Smooth muscle cell (in vitro differentiated cells): ENCODE results near the gene PRLHR. TPM values are rescaled to one million over a fixed set of nuclear protein-coding genes. Genes with fewer than 3 reads are reported as not detected.

Source experiments
- DNase-seq: peaks from one replicate; lab custom pipeline; 2025; ENCODE audit not compliant: unreplicated experiment; lab: John Stamatoyannopoulos, UW
- H2AFZ ChIP-seq: fragments of 200-600 bp; sonication (generic); 2 replicates; pipeline ENCODE4 v1.6.0; 2016; ENCODE audit warnings: antibody characterized with exemption, low read depth, mild to moderate bottlenecking
- H3F3A ChIP-seq: fragments of 200-600 bp; sonication (generic); 2 replicates; pipeline ENCODE4 v1.6.0; 2017; ENCODE audit warnings: antibody characterized with exemption, low read depth
- H3K27ac ChIP-seq: fragments of 200-600 bp; sonication (generic); 2 replicates; pipeline ENCODE4 v1.5.1; 2016; ENCODE audit warnings: low read depth, mild to moderate bottlenecking
- H3K27me3 ChIP-seq: fragments of 200-600 bp; sonication (generic); 2 replicates; pipeline ENCODE4 v1.6.1; 2016; ENCODE audit warnings: low read depth, mild to moderate bottlenecking
- H3K36me3 ChIP-seq: fragments of 200-600 bp; sonication (generic); 2 replicates; pipeline ENCODE4 v1.5.1; 2016; ENCODE audit warnings: low read depth
- H3K4me1 ChIP-seq: fragments of 200-600 bp; sonication (generic); 2 replicates; pipeline ENCODE4 v1.5.1; 2016; ENCODE audit warnings: low read depth
- H3K4me2 ChIP-seq: fragments of 200-600 bp; sonication (generic); 2 replicates; pipeline ENCODE4 v1.6.0; 2016; ENCODE audit warnings: mild to moderate bottlenecking
- H3K4me3 ChIP-seq: fragments of 200-600 bp; sonication (generic); 2 replicates; pipeline ENCODE4 v1.5.1; 2016; ENCODE audit warnings: mild to moderate bottlenecking
- H3K79me2 ChIP-seq: fragments of 200-600 bp; sonication (generic); 2 replicates; pipeline ENCODE4 v1.6.0; 2016; ENCODE audit warnings: low read depth, mild to moderate bottlenecking
- H3K9ac ChIP-seq: fragments of 200-600 bp; sonication (generic); 2 replicates; pipeline ENCODE4 v1.6.0; 2016; ENCODE audit warnings: low read depth
- H3K9me3 ChIP-seq: fragments of 200-600 bp; sonication (generic); replicated peaks from 2 replicates; pipeline ENCODE4 v1.5.1; 2016; ENCODE audit warnings: low read depth
- H4K20me1 ChIP-seq: fragments of 200-600 bp; sonication (generic); 2 replicates; pipeline ENCODE4 v1.6.0; 2016; ENCODE audit warnings: low read depth
- WGBS: methylation state at CpG from one replicate; pipeline ENCODE4 v1.1.7; 2016; ENCODE audit warnings: low lambda C conversion rate; 5-methylcytosine and 5-hydroxymethylcytosine counted together
- polyA plus RNA-seq: library from polyadenylated mRNA; unstranded; fragments of >200 nt; fragmentation: Nextera tagmentation; extraction: Ambion mirVana; gene quantifications from 2 replicates; pipeline ENCODE4 v1.2.1, GENCODE V29; 2016
- total RNA-seq: library from RNA; depleted of rRNA; stranded (reverse); fragments of >200 nt; gene quantifications from 2 replicates; pipeline ENCODE4 v1.2.3, GENCODE V29; 2014
- TF ChIP-seq, protein P1 (sequence below): fragments of 200-600 bp; sonication (generic); IDR thresholded peaks from 2 replicates; pipeline ENCODE4 v1.5.1; 2017; ENCODE audit warnings: borderline replicate concordance, mild to moderate bottlenecking, antibody characterized with exemption; ENCODE audit not compliant: insufficient read depth, poor library complexity, severe bottlenecking

The PRLHR gene
- total and polyA plus RNA-seq, 2 experiments from 2014 or later = not detected

DNA sequence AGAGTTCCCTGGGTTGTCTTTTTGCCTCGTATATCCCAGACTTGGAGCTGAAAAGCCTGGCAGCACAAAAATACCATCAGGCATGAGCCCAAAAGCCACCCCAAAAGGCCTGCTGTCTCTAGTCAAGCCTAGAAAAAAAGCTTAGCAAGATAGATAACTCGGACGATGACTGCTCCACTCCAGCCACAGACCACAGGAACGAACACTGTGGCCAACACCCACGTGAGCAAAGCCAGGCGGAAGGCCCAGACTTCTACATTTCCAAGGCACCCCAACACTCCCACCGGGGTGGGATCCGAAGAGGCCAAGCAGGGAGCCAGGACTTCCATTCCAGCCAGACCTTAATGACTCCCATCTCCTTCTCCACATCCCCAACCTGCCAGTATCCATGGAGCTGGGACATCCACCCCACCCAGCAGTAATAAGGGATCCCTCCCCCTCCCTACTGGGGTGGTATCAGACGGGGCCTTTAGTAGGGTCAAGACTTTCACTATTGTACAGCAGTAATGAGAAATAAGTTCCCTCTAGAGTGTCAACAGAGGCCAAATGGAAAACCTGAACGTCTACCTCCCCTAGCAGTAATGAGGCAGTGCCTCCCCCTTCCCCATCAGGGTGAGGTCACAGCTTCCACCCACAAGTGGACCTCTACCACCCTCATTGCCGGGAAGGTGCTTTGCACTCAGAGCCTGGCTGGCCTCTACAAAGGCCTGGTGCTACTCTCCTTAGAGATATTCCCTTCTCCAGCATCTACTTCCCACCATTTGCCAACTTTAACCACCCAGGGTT, 23.0 kb downstream of the PRLHR start:
- H3K9me3 ChIP-seq = no peaks in the 10 kb centered on the region
- H3K79me2 ChIP-seq = no peaks in the 10 kb centered on the region
- H3K36me3 ChIP-seq = no peaks in the 10 kb centered on the region
- no peak overlapping the region for H3K9ac ChIP-seq
- no peaks in the 10 kb centered on the region for H3F3A ChIP-seq
- H3K27me3 ChIP-seq = peaks cover 30% of the 10 kb centered on the region
- TF ChIP-seq, protein P1, sequence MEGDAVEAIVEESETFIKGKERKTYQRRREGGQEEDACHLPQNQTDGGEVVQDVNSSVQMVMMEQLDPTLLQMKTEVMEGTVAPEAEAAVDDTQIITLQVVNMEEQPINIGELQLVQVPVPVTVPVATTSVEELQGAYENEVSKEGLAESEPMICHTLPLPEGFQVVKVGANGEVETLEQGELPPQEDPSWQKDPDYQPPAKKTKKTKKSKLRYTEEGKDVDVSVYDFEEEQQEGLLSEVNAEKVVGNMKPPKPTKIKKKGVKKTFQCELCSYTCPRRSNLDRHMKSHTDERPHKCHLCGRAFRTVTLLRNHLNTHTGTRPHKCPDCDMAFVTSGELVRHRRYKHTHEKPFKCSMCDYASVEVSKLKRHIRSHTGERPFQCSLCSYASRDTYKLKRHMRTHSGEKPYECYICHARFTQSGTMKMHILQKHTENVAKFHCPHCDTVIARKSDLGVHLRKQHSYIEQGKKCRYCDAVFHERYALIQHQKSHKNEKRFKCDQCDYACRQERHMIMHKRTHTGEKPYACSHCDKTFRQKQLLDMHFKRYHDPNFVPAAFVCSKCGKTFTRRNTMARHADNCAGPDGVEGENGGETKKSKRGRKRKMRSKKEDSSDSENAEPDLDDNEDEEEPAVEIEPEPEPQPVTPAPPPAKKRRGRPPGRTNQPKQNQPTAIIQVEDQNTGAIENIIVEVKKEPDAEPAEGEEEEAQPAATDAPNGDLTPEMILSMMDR = no peak
- WGBS = 69% methylated on average over 11 of the region's 11 CpGs
- no peak overlapping the region for H3K4me3 ChIP-seq
- no peaks in the 10 kb centered on the region for H4K20me1 ChIP-seq
- H3K4me1 ChIP-seq = no peaks in the 10 kb centered on the region
- H2AFZ ChIP-seq = no peak overlapping the region
- DNase-seq = no peak
- H3K4me2 ChIP-seq = no peak overlapping the region
- H3K27ac ChIP-seq = no peak overlapping the region

GRCh38 chr10:118571123-118571522, 24.3 kb downstream of the PRLHR start:
- TF ChIP-seq, protein P1 = no peak
- Histone ChIP-seq H3K9me3 (no peaks in the 10 kb centered on the region), H3K4me3 (no peak overlapping the region), H3F3A (no peaks in the 10 kb centered on the region), H3K4me2 (no peak overlapping the region), H3K79me2 (no peaks in the 10 kb centered on the region), H3K36me3 (no peaks in the 10 kb centered on the region), H2AFZ (no peak overlapping the region), H3K27me3 (peaks cover 17% of the 10 kb centered on the region), H3K4me1 (no peaks in the 10 kb centered on the region), H3K27ac (no peak overlapping the region), H3K9ac (no peak overlapping the region), H4K20me1 (no peaks in the 10 kb centered on the region)
- WGBS = 57% methylated on average over 3 of the region's 3 CpGs
- DNase-seq = no peak

- Histone ChIP-seq H3K4me1 (no peaks in the 10 kb centered on the region), H3K9ac (no peak overlapping the region), H3K4me2 (no peak overlapping the region), H4K20me1 (no peaks in the 10 kb centered on the region), H3K4me3 (no peak overlapping the region), H3K9me3 (no peaks in the 10 kb centered on the region), H3F3A (no peaks in the 10 kb centered on the region), H3K79me2 (no peaks in the 10 kb centered on the region), H3K27me3 (peaks cover 11% of the 10 kb centered on the region), H3K36me3 (no peaks in the 10 kb centered on the region), H3K27ac (no peak overlapping the region), H2AFZ (no peak overlapping the region)
- DNase-seq = no peak
- WGBS = 88% methylated on average over 5 of the region's 5 CpGs
- TF ChIP-seq, protein P1 = no peak
Measured at GRCh38 chr10:118570591-118570990, 24.9 kb downstream of the PRLHR start.

- H3K4me3 ChIP-seq = no peak overlapping the region
- no peak overlapping the region for H3K9ac ChIP-seq
- no peak for DNase-seq
- H3K4me1 ChIP-seq = no peaks in the 10 kb centered on the region
- no peaks in the 10 kb centered on the region for H3K79me2 ChIP-seq
- no peak overlapping the region for H3K27ac ChIP-seq
- WGBS = 91% methylated on average over 3 of the region's 3 CpGs
- H3K9me3 ChIP-seq = no peaks in the 10 kb centered on the region
- H3K4me2 ChIP-seq = no peak overlapping the region
- no peaks in the 10 kb centered on the region for H3K36me3 ChIP-seq
- H4K20me1 ChIP-seq = no peaks in the 10 kb centered on the region
- H3F3A ChIP-seq = no peaks in the 10 kb centered on the region
- peaks cover 4% of the 10 kb centered on the region for H3K27me3 ChIP-seq
- H2AFZ ChIP-seq = no peak overlapping the region
- TF ChIP-seq, protein P1 = no peak
Measured at GRCh38 chr10:118569882-118570252, 25.6 kb downstream of the PRLHR start.
